ENCODE data around the gene PRKAG2. TPM values are rescaled to one million over a fixed set of nuclear protein-coding genes. Genes with fewer than 3 reads are reported as not detected.

The PRKAG2 gene
- total RNA-seq, 2 experiments from 2014 or later, result 39.3 to 42.3 TPM

GRCh38 chr7:151624246-151624928 lies 252.5 kb downstream of the PRKAG2 start:
- Histone ChIP-seq H3K27me3 (ENCODE audit: control insufficient read depth in 1 of 2, insufficient read depth in 2 of 2, low read length in 2 of 2) (no peaks in the 10 kb centered on the region), H3K9me3 (ENCODE audit: control insufficient read depth in 1 of 2, insufficient read depth in 1 of 2, low read length in 2 of 2) (no peaks in the 10 kb centered on the region), H3K4me3 (ENCODE audit: low read length) (no peak overlapping the region), H3K27ac (ENCODE audit: low read depth in 1 of 2, low read length in 2 of 2) (no peak overlapping the region), H3K4me1 (ENCODE audit: insufficient read depth, low read length) (peaks cover 4% of the 10 kb centered on the region), H3K36me3 (ENCODE audit: insufficient read depth, low read length) (peaks cover 3% of the 10 kb centered on the region)
- Mint-ChIP-seq H3K9me3 (no peaks in the 10 kb centered on the region), H3K4me3 (no peak overlapping the region), H3K27me3 (no peaks in the 10 kb centered on the region), H3K36me3 (ENCODE audit: low read depth) (peaks cover 26% of the 10 kb centered on the region), H3K27ac (no peak overlapping the region), H3K4me1 (ENCODE audit: low read depth) (peaks cover 45% of the 10 kb centered on the region)
- intact Hi-C loops (cut with DNase I, micrococcal nuclease), result no loop called here
- CTCF ChIA-PET, result no interaction called here
- POLR2A ChIA-PET, result no interaction called here
- DNase-seq, result peak in 1 of 14 experiments; percentile 19
- no peak for ATAC-seq (ENCODE audit: poor library complexity)
- TF ChIP-seq CTCF (IDR thresholded peaks at IDR 0.05), result no peak

- Histone ChIP-seq H3K4me3 (ENCODE audit: low read length) (no peak overlapping the region), H3K27ac (ENCODE audit: low read depth in 1 of 2, low read length in 2 of 2) (no peak overlapping the region), H3K4me1 (ENCODE audit: insufficient read depth, low read length) (peaks cover 4% of the 10 kb centered on the region), H3K9me3 (ENCODE audit: control insufficient read depth in 1 of 2, insufficient read depth in 1 of 2, low read length in 2 of 2) (no peaks in the 10 kb centered on the region), H3K36me3 (ENCODE audit: insufficient read depth, low read length) (peaks cover 8% of the 10 kb centered on the region), H3K27me3 (ENCODE audit: control insufficient read depth in 1 of 2, insufficient read depth in 2 of 2, low read length in 2 of 2) (no peaks in the 10 kb centered on the region)
- H3K4me3 Mint-ChIP-seq, result no peak overlapping the region
- POLR2A ChIA-PET, result no interaction called here
- H3K4me1 Mint-ChIP-seq (ENCODE audit: low read depth), result peaks cover 39% of the 10 kb centered on the region
- no peak for DNase-seq
- no peak for TF ChIP-seq CTCF (IDR thresholded peaks at IDR 0.05)
- no peaks in the 10 kb centered on the region for H3K27me3 Mint-ChIP-seq
- H3K9me3 Mint-ChIP-seq, result no peaks in the 10 kb centered on the region
- H3K27ac Mint-ChIP-seq, result no peak overlapping the region
- CTCF ChIA-PET, result interaction anchor here (0.5 kb wide), 1 partner anchor 18 kb away, joined by 3 read pairs; no protein-coding TSS in a partner anchor
- ATAC-seq (ENCODE audit: poor library complexity), result no peak
- H3K36me3 Mint-ChIP-seq (ENCODE audit: low read depth), result peaks cover 27% of the 10 kb centered on the region
- intact Hi-C loops (cut with DNase I, micrococcal nuclease), result no loop called here
Observed at GRCh38 chr7:151623766-151624165, 253.1 kb downstream of the PRKAG2 start.

- Mint-ChIP-seq H3K9me3 (no peaks in the 10 kb centered on the region), H3K27me3 (no peaks in the 10 kb centered on the region), H3K27ac (no peak overlapping the region), H3K4me3 (no peak overlapping the region), H3K36me3 (ENCODE audit: low read depth) (peaks cover 32% of the 10 kb centered on the region), H3K4me1 (ENCODE audit: low read depth) (peaks cover 30% of the 10 kb centered on the region)
- intact Hi-C loops (cut with DNase I, micrococcal nuclease), result no loop called here
- no peak for TF ChIP-seq CTCF (IDR thresholded peaks at IDR 0.05)
- Histone ChIP-seq H3K4me3 (ENCODE audit: low read length) (no peak overlapping the region), H3K36me3 (ENCODE audit: insufficient read depth, low read length) (peaks cover 8% of the 10 kb centered on the region), H3K9me3 (ENCODE audit: control insufficient read depth in 1 of 2, insufficient read depth in 1 of 2, low read length in 2 of 2) (no peaks in the 10 kb centered on the region), H3K4me1 (ENCODE audit: insufficient read depth, low read length) (peaks cover 4% of the 10 kb centered on the region), H3K27ac (ENCODE audit: low read depth in 1 of 2, low read length in 2 of 2) (no peak overlapping the region), H3K27me3 (ENCODE audit: control insufficient read depth in 1 of 2, insufficient read depth in 2 of 2, low read length in 2 of 2) (no peaks in the 10 kb centered on the region)
- DNase-seq, result no peak
- CTCF ChIA-PET, result interaction anchor here (1.1 kb wide), 1 partner anchor 10 kb away, joined by 4 read pairs; no protein-coding TSS in a partner anchor
- ATAC-seq (ENCODE audit: poor library complexity), result no peak
- POLR2A ChIA-PET, result no interaction called here
Observed at GRCh38 chr7:151621961-151622360, 255.0 kb downstream of the PRKAG2 start.
